OCI-LY3 (cell line): Measurements from ENCODE around the gene CHST8.

ENCODE experiments used
- EZH2phosphoT487 ChIP-seq: fragments of 200-600 bp; shearing (Covaris generic); IDR thresholded peaks from 2 replicates; pipeline ENCODE4 v1.6.1; 2018; ENCODE audit warnings: antibody characterized with exemption, mixed run types, low read depth
- TF ChIP-seq, protein P1 (sequence below): fragments of 200-600, 300-600 bp; sonication (generic); IDR thresholded peaks from 2 replicates; pipeline ENCODE4 v1.5.1; 2014; ENCODE audit warnings: antibody characterized with exemption, low read length, low read depth

DNA sequence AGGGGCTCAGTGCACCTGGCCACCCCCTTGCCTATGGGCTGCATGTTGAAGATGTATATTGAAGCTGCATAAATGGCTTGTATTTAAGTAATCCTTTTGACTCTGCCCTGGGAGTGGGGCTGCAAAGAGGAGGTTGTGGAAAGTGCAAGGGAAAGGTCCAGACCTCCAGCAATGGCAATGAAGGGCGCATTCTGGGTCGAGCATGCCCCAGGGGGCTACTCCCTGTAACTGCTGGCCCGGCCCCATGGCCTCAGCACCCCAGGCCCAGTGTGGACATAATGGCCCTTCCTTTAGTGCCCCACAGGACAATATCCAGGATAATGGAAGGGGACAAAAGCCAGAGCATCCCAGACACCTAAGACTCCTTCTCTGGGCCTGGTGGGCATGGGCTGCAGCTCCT, 43.1 kb upstream of the CHST8 start:
- no peak for TF ChIP-seq EZH2phosphoT487
- TF ChIP-seq, protein P1, sequence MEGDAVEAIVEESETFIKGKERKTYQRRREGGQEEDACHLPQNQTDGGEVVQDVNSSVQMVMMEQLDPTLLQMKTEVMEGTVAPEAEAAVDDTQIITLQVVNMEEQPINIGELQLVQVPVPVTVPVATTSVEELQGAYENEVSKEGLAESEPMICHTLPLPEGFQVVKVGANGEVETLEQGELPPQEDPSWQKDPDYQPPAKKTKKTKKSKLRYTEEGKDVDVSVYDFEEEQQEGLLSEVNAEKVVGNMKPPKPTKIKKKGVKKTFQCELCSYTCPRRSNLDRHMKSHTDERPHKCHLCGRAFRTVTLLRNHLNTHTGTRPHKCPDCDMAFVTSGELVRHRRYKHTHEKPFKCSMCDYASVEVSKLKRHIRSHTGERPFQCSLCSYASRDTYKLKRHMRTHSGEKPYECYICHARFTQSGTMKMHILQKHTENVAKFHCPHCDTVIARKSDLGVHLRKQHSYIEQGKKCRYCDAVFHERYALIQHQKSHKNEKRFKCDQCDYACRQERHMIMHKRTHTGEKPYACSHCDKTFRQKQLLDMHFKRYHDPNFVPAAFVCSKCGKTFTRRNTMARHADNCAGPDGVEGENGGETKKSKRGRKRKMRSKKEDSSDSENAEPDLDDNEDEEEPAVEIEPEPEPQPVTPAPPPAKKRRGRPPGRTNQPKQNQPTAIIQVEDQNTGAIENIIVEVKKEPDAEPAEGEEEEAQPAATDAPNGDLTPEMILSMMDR, result no peak
